ENCODE measurements around the gene TRIM41. TPM values are rescaled to one million over a fixed set of nuclear protein-coding genes. Genes with fewer than 3 reads are reported as not detected.
A peak's percentile ranks its signal among the peaks of the same experiment; 100 is the strongest.

Gene TRIM41
- total RNA-seq, 1 experiment from 2014 or later, result 34.2 TPM

DNA sequence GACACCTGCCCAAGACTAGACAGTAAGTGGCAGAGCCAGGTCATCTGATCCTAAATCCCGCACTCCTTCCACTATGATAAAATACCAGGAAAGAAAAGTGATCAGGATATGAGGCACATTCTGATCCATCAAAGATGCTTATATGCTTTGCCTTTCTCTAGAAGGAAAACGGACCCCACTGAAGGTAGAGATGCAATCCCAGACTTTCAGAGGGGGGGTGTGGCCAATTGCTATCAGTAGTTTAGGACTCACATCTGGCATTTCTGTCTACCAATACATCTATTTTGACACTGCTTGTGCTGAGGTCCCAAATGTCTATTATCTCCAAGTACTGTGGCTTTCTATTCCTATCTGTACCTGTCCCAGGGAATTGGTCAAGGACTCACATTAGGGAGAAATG lies 36.2 kb downstream of the TRIM41 start:
- Histone ChIP-seq H3K4me1 (ENCODE audit: insufficient read depth, low read length) (peaks cover 2% of the 10 kb centered on the region; the same call in 1 of the 2 replicates), H2AK5ac (ENCODE audit: insufficient read length, low read length) (no peak overlapping the region), H4K20me1 (ENCODE audit: control insufficient read depth, insufficient read depth, insufficient read length) (no peaks in the 10 kb centered on the region), H3K79me2 (ENCODE audit: insufficient read depth, low read length) (peaks cover 6% of the 10 kb centered on the region), H3K4ac (ENCODE audit: low read depth, low read length) (no peak overlapping the region), H3K14ac (ENCODE audit: insufficient read depth, low read length) (no peak overlapping the region), H2BK20ac (ENCODE audit: low read depth, low read length, poor library complexity, severe bottlenecking) (no peak overlapping the region), H3K9ac (ENCODE audit: extremely low read depth, insufficient read length, low read length) (peak overlapping the region; percentile 64), H2BK15ac (ENCODE audit: low read depth, low read length) (no peak overlapping the region), H3K4me2 (ENCODE audit: insufficient read depth, insufficient read length, low read length) (peak overlapping the region; percentile 99), H3K79me1 (ENCODE audit: insufficient read depth, low read depth, low read length, poor library complexity, severe bottlenecking) (peaks cover 4% of the 10 kb centered on the region), H4K8ac (replicated peaks; ENCODE audit: insufficient read length, low read depth, low read length) (no peak overlapping the region), H3K23ac (ENCODE audit: insufficient read length, low read depth, low read length) (no peak overlapping the region), H2BK12ac (ENCODE audit: insufficient read length, low read depth, low read length) (no peak overlapping the region), H3K9me3 (ENCODE audit: control insufficient read depth, low read depth, low read length) (no peaks in the 10 kb centered on the region), H3K23me2 (ENCODE audit: insufficient read length, low read depth, low read length, poor library complexity, severe bottlenecking) (peaks cover 17% of the 10 kb centered on the region), H2BK120ac (ENCODE audit: low read depth, low read length, poor library complexity, severe bottlenecking) (no peak overlapping the region), H3K18ac (ENCODE audit: insufficient read length, low read depth, low read length) (no peak overlapping the region), H2AFZ (ENCODE audit: low read length) (no peak overlapping the region), H3K27ac (ENCODE audit: insufficient read length, low read depth, low read length) (no peak overlapping the region), H3K27me3 (ENCODE audit: insufficient read depth, low read length) (no peaks in the 10 kb centered on the region), H4K5ac (ENCODE audit: insufficient read length, low read depth, low read length) (no peak overlapping the region), H3K56ac (ENCODE audit: insufficient read length, low read depth, low read length) (no peak overlapping the region), H3T11ph (ENCODE audit: low read length) (no peak overlapping the region), H2BK5ac (ENCODE audit: insufficient read length, low read length) (no peak overlapping the region), H4K91ac (ENCODE audit: insufficient read length, low read depth, low read length) (no peak overlapping the region)
- Mint-ChIP-seq H3K27me3 (ENCODE audit: low read depth) (no peaks in the 10 kb centered on the region), H3K4me3 (peak overlapping the region; percentile 89 to 93), H3K4me1 (peaks cover 21 to 22% of the 10 kb centered on the region in 2 experiments), H3K36me3 (ENCODE audit: insufficient read depth in 1 of 3, low read depth in 3 of 3) (peaks cover 14 to 37% (median 33%) of the 10 kb centered on the region in 3 experiments; a peak in 6 of 7 replicates), H3K9me3 (no peaks in the 10 kb centered on the region), H3K27ac (no peak overlapping the region)
- WGBS (ENCODE audit: extremely low coverage, insufficient read length, low lambda C conversion rate), result no CpG with 5 or more reads among the region's 2 CpGs
- peak; percentile 8 for DNase-seq
- TF ChIP-seq, protein P1, sequence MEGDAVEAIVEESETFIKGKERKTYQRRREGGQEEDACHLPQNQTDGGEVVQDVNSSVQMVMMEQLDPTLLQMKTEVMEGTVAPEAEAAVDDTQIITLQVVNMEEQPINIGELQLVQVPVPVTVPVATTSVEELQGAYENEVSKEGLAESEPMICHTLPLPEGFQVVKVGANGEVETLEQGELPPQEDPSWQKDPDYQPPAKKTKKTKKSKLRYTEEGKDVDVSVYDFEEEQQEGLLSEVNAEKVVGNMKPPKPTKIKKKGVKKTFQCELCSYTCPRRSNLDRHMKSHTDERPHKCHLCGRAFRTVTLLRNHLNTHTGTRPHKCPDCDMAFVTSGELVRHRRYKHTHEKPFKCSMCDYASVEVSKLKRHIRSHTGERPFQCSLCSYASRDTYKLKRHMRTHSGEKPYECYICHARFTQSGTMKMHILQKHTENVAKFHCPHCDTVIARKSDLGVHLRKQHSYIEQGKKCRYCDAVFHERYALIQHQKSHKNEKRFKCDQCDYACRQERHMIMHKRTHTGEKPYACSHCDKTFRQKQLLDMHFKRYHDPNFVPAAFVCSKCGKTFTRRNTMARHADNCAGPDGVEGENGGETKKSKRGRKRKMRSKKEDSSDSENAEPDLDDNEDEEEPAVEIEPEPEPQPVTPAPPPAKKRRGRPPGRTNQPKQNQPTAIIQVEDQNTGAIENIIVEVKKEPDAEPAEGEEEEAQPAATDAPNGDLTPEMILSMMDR (conservative IDR thresholded peaks at IDR 0.05), result no peak

All from H9 (cell line).